PC-3 (cell line): ENCODE results near the gene ACOT6.

Experiments
- CTCF ChIP-seq: fragments of 300-600 bp; sonication (generic); conservative IDR thresholded peaks from 2 replicates; pipeline ENCODE4 v1.5.1; 2017; ENCODE audit warnings: antibody characterized with exemption, low read depth, mild to moderate bottlenecking, low read length
- EZH2 ChIP-seq: fragments of 300-600 bp; sonication (generic); IDR thresholded peaks from one replicate; pipeline ENCODE4 v1.6.1; 2017; ENCODE audit warnings: antibody characterized with exemption, mild to moderate bottlenecking, low read length; ENCODE audit not compliant: unreplicated experiment
- EZH2phosphoT487 ChIP-seq: fragments of 300-600 bp; sonication (generic); IDR thresholded peaks from 2 replicates; pipeline ENCODE4 v1.6.1; 2018; ENCODE audit warnings: mild to moderate bottlenecking, antibody characterized with exemption, low read length, borderline replicate concordance

GRCh38 chr14:73667854-73668253 is 55.5 kb downstream of the ACOT6 start:
- no peak for TF ChIP-seq CTCF
- TF ChIP-seq EZH2, result no peak
- no peak for TF ChIP-seq EZH2phosphoT487
